ENCODE results near the gene ST6GAL1.

DNA sequence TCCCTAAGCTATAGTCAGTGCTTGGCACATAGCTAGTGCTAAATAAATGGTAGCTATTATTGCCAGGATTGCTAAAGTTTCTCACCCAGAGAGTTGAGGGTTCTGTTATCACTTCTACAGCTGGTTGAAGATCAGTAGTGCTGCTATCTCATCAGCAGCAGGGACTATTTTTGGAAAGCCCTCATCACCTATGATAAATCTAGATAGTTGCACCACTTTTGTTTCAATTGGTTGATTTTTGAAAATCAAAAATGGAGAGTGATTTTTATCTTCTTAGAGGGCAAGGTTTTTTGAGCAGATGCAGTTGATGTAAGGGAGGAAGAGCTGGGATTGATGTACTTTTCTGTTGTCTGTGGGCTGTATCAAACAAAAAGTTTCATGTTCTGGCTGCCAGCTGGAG lies 101.6 kb downstream of the ST6GAL1 start:
- TF ChIP-seq, protein P1, sequence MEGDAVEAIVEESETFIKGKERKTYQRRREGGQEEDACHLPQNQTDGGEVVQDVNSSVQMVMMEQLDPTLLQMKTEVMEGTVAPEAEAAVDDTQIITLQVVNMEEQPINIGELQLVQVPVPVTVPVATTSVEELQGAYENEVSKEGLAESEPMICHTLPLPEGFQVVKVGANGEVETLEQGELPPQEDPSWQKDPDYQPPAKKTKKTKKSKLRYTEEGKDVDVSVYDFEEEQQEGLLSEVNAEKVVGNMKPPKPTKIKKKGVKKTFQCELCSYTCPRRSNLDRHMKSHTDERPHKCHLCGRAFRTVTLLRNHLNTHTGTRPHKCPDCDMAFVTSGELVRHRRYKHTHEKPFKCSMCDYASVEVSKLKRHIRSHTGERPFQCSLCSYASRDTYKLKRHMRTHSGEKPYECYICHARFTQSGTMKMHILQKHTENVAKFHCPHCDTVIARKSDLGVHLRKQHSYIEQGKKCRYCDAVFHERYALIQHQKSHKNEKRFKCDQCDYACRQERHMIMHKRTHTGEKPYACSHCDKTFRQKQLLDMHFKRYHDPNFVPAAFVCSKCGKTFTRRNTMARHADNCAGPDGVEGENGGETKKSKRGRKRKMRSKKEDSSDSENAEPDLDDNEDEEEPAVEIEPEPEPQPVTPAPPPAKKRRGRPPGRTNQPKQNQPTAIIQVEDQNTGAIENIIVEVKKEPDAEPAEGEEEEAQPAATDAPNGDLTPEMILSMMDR (IDR thresholded peaks at IDR 0.05; ENCODE audit: low read depth, low read length) = no peak
- no peak for TF ChIP-seq POLR2A (IDR thresholded peaks at IDR 0.05; ENCODE audit: extremely low read depth, insufficient read length)
- no peak for TF ChIP-seq MYC (IDR thresholded peaks at IDR 0.05; ENCODE audit: low read depth, low read length)
- TF ChIP-seq MAX (IDR thresholded peaks at IDR 0.05; ENCODE audit: low read depth, low read length) = no peak

All from NB4 (cell line).